ENCODE measurements around the gene IKBKE. TPM values are rescaled to one million over a fixed set of nuclear protein-coding genes. Genes with fewer than 3 reads are reported as not detected.
"Not testable (repeated sequence)": the region's sequence is repeated elsewhere in the genome, so short reads cannot be mapped to it uniquely, and the experiment has no call there.

IKBKE gene
- total RNA-seq, 4 donors from 2014 or later = 13.8 to 77.4 (median 17.8) TPM

DNA sequence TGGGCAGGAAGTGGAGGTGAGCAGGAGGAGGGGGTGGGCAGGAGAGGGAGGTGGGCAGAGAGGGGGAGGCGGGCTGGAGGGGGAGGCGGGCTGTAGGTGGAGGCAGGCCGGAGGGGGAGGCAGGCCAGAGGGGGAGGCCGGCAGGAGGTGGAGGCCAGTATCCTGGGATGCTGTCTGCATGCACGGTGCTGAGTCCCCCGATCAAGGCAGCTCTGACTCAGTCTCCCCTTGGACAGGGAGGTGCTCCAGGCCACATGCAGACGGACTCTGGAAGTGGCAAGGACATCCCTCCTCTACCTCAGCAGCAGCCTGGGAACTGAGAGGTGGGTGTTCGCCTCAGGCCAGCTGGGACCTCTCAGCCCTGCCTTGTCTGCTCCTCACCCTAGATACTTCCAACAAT is 9.9 kb downstream of the IKBKE start:
- DNase-seq = no peak
- no peak for TF ChIP-seq EP300 (IDR thresholded peaks at IDR 0.05; ENCODE audit: low read depth)
- TF ChIP-seq, protein P1, sequence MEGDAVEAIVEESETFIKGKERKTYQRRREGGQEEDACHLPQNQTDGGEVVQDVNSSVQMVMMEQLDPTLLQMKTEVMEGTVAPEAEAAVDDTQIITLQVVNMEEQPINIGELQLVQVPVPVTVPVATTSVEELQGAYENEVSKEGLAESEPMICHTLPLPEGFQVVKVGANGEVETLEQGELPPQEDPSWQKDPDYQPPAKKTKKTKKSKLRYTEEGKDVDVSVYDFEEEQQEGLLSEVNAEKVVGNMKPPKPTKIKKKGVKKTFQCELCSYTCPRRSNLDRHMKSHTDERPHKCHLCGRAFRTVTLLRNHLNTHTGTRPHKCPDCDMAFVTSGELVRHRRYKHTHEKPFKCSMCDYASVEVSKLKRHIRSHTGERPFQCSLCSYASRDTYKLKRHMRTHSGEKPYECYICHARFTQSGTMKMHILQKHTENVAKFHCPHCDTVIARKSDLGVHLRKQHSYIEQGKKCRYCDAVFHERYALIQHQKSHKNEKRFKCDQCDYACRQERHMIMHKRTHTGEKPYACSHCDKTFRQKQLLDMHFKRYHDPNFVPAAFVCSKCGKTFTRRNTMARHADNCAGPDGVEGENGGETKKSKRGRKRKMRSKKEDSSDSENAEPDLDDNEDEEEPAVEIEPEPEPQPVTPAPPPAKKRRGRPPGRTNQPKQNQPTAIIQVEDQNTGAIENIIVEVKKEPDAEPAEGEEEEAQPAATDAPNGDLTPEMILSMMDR (IDR thresholded peaks at IDR 0.05) = no peak
- no peak for TF ChIP-seq POLR2A (IDR thresholded peaks at IDR 0.05)
- no peak for TF ChIP-seq POLR2AphosphoS5 (IDR thresholded peaks at IDR 0.05)
- H3K36me3 ChIP-seq = peaks cover 0 to 8% (median 0%) of the 10 kb centered on the region in 4 donors
- no peaks in the 10 kb centered on the region for H3K4me1 ChIP-seq
- H3K27me3 ChIP-seq = no peaks in the 10 kb centered on the region
- WGBS, 2 donors (ENCODE audit: low coverage in 1 of 2) = 91% methylated on average over 8 of the region's 8 CpGs; no CpG with 5 or more reads in 1 of the 2 donors
- H3K27ac ChIP-seq = no peak overlapping the region
- in situ Hi-C loops (cut with MboI; ENCODE audit: low pct_ligation_motif_present in 1 of 4, low pct_unique_long_range_greater_than_20kb in 1 of 4, low sequenced_read_pairs in 3 of 4) (loop anchor here (10.0 to 25.0 kb wide), 2 partner anchors 105 to 107 kb away; no protein-coding TSS in a partner anchor), intact Hi-C loops (cut with DNase I; ENCODE audit: low total_unique reads) (loop anchor here (5.0 kb wide), 1 partner anchor 1043 kb away; no protein-coding TSS in a partner anchor)
- H3K9me3 ChIP-seq = no peaks in the 10 kb centered on the region
- no peak overlapping the region for H3K4me3 ChIP-seq

DNA sequence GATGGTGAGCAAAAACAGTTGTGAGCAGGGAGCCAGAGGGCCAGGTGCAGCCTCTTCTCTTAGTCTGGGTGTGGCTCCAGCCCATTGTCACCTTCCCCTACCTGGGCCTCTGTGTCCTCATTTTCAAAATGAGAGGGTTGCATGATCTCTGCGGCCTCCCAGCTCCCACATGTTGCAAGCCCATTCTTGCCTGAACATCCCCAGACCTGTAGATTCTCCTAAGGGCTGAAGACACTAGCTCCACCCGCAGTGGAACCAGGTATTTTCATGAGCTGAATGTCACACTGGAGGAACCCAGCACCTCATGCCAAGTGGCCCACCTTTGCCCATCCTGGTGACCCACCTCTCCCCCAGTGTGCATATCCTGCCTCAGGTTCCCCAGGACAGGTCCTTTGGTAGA is 12.3 kb downstream of the IKBKE start:
- in situ Hi-C loops (cut with MboI; ENCODE audit: low pct_ligation_motif_present in 1 of 4, low pct_unique_long_range_greater_than_20kb in 1 of 4, low sequenced_read_pairs in 3 of 4) = loop anchor here (10.0 to 25.0 kb wide), 2 partner anchors 102 to 105 kb away; no protein-coding TSS in a partner anchor
- H3K4me1 ChIP-seq = peaks cover 0 to 3% (median 0%) of the 10 kb centered on the region in 4 donors
- no peaks in the 10 kb centered on the region for H3K9me3 ChIP-seq
- no peak overlapping the region for H3K4me3 ChIP-seq
- intact Hi-C loops (cut with DNase I; ENCODE audit: low total_unique reads) = loop anchor here (5.0 kb wide), 1 partner anchor 1045 kb away; no protein-coding TSS in a partner anchor
- TF ChIP-seq, protein P1 (IDR thresholded peaks at IDR 0.05) = no peak
- no peak for TF ChIP-seq EP300 (IDR thresholded peaks at IDR 0.05; ENCODE audit: low read depth)
- H3K27ac ChIP-seq = no peak overlapping the region
- no peaks in the 10 kb centered on the region for H3K36me3 ChIP-seq
- 86 to 100% methylated on average over 1 to 2 of the region's 2 CpGs for WGBS, 2 donors (ENCODE audit: low coverage in 1 of 2)
- H3K27me3 ChIP-seq = no peaks in the 10 kb centered on the region
- no peak for DNase-seq

DNA sequence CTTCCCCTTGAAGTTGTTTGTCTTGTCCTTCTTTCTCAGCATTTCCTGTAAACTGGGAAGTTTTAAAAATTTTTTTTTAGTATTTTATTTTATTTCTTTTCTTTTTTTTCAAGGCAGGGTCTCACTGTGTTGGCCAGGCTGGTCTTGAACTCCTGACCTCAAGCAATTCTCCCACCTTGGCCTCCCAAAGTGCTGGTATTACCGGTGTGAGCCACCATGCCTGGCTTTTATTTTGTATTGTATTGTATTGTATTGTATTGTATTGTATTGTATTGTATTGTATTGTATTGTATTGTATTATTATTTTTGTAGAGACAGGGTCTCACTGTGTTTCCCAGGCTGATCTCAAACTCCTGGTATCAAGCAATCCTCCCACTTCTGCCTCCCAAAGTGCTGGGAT is 13.6 kb downstream of the IKBKE start:
- in situ Hi-C loops (cut with MboI; ENCODE audit: low pct_ligation_motif_present in 1 of 4, low pct_unique_long_range_greater_than_20kb in 1 of 4, low sequenced_read_pairs in 3 of 4) = loop anchor here (10.0 to 25.0 kb wide), 2 partner anchors 101 to 103 kb away; no protein-coding TSS in a partner anchor
- H3K36me3 ChIP-seq, H3K27me3 ChIP-seq, DNase-seq, H3K4me1 ChIP-seq, H3K4me3 ChIP-seq, H3K27ac ChIP-seq, H3K9me3 ChIP-seq: not testable (repeated sequence)
- WGBS, 2 donors (ENCODE audit: low coverage in 1 of 2) = 93% methylated on average over 1 of the region's 1 CpG; no CpG with 5 or more reads in 1 of the 2 donors
- intact Hi-C loops (cut with DNase I; ENCODE audit: low total_unique reads) = loop anchor here (5.0 kb wide), 1 partner anchor 1047 kb away; no protein-coding TSS in a partner anchor

DNA sequence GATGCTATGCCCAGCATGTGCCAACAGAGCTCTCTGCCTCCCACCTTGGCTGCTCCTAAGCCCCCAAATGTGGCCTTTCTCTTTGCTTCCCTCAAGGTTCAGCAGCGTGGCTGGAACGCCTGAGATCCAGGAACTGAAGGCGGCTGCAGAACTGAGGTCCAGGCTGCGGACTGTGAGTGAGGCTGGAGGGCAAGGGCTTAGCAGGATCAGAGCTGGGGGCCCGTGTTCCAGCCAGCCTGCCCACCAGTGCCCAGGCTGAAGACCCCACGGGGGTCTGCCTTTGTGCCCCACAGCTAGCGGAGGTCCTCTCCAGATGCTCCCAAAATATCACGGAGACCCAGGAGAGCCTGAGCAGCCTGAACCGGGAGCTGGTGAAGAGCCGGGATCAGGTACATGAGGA is 14.6 kb downstream of the IKBKE start:
- no peak overlapping the region for H3K27ac ChIP-seq
- intact Hi-C loops (cut with DNase I; ENCODE audit: low total_unique reads) = loop anchor here (5.0 kb wide), 1 partner anchor 1048 kb away; no protein-coding TSS in a partner anchor
- in situ Hi-C loops (cut with MboI; ENCODE audit: low pct_ligation_motif_present in 1 of 4, low pct_unique_long_range_greater_than_20kb in 1 of 4, low sequenced_read_pairs in 3 of 4) = loop anchor here (10.0 to 25.0 kb wide), 2 partner anchors 100 to 102 kb away; no protein-coding TSS in a partner anchor
- H3K4me1 ChIP-seq = peaks cover 0 to 3% (median 0%) of the 10 kb centered on the region in 4 donors
- TF ChIP-seq POLR2A (IDR thresholded peaks at IDR 0.05) (no peak), POLR2AphosphoS5 (IDR thresholded peaks at IDR 0.05) (no peak), EP300 (IDR thresholded peaks at IDR 0.05; ENCODE audit: low read depth) (no peak)
- TF ChIP-seq, protein P1 (IDR thresholded peaks at IDR 0.05) = no peak
- H3K27me3 ChIP-seq = no peaks in the 10 kb centered on the region
- H3K36me3 ChIP-seq = no peaks in the 10 kb centered on the region
- no peak overlapping the region for H3K4me3 ChIP-seq
- no peak for DNase-seq
- H3K9me3 ChIP-seq = no peaks in the 10 kb centered on the region
- WGBS, 2 donors (ENCODE audit: low coverage in 1 of 2) = 93% methylated on average over 10 of the region's 10 CpGs; no CpG with 5 or more reads in 1 of the 2 donors

All from transverse colon (tissue), 4 donors.